ENCODE data around the gene PRF1.

GRCh38 chr10:70561070-70561469, 41.5 kb downstream of the PRF1 start:
- TF ChIP-seq CTCF (IDR thresholded peaks at IDR 0.05 in 8 of 11, conservative IDR thresholded peaks at IDR 0.05 in 3 of 11) (no peak), POLR2A (IDR thresholded peaks at IDR 0.05) (no peak)

Data from spleen (tissue), 7 donors.